Activated CD4-positive, alpha-beta T cell treated with anti-CD3 and anti-CD28 coated beads for 36 hours (primary cell): ENCODE measurements around the gene ASTN1. TPM values are rescaled to one million over a fixed set of nuclear protein-coding genes. Genes with fewer than 3 reads are reported as not detected.

Experiments
- ATAC-seq: fragments of 200-7000 bp; cut with Tn5 transposase; one replicate; pipeline ENCODE4 v1.10.0; 2021; ENCODE audit warnings: mild to moderate bottlenecking, moderate library complexity
- CTCF ChIA-PET: fragments of 350-600 bp; sonication (Branson Sonifier 250); formaldehyde crosslinking; loops from one replicate; lab custom pipeline; 2021; ENCODE audit warnings: antibody characterized with exemption; lab: Charles Lee
- POLR2A ChIA-PET: fragments of 350-600 bp; sonication (Branson Sonifier 250); formaldehyde crosslinking; loops from one replicate; lab custom pipeline; 2021; ENCODE audit warnings: antibody characterized with exemption, inconsistent platforms; lab: Charles Lee
- DNase-seq: peaks from one replicate; pipeline ENCODE4 v3.0.0-alpha.2; 2020
- H3K27ac Mint-ChIP-seq: one replicate; pipeline ENCODE4 v1.8.0; 2021; ENCODE audit warnings: mixed read lengths
- H3K27me3 Mint-ChIP-seq: one replicate; pipeline ENCODE4 v1.8.0; 2021; ENCODE audit warnings: mixed read lengths
- H3K36me3 Mint-ChIP-seq: one replicate; pipeline ENCODE4 v1.8.0; 2021; ENCODE audit warnings: low read depth, mixed read lengths
- H3K4me1 Mint-ChIP-seq: one replicate; pipeline ENCODE4 v1.8.0; 2021; ENCODE audit warnings: mixed read lengths
- H3K4me3 Mint-ChIP-seq: one replicate; pipeline ENCODE4 v1.8.0; 2021; ENCODE audit warnings: mild to moderate bottlenecking, moderate library complexity, mixed read lengths
- H3K9me3 Mint-ChIP-seq: one replicate; pipeline ENCODE4 v1.8.0; 2021; ENCODE audit warnings: low read depth, mixed read lengths
- intact Hi-C, 2 experiments: fragments of 100-400 bp; cut with DNase I in 1 of 2; cut with micrococcal nuclease in 1 of 2; formaldehyde crosslinking; loops; one replicate each; pipeline versions ENCODE4 v1.14.2 to v1.15.1; 2022 to 2024; cut with DNase I, micrococcal nuclease
- microRNA-seq: library from miRNA; unstranded; fragments of <30 nt; microRNA quantifications from one replicate; pipeline ENCODE4 v1.2.0, GENCODE V29; 2021; ENCODE audit warnings: borderline replicate concordance
- total RNA-seq, 2 experiments: library from RNA; stranded (reverse); gene quantifications; one replicate each; pipeline ENCODE4 v1.2.3, GENCODE V29; 2021

The ASTN1 gene
- total RNA-seq, 2 experiments from 2014 or later = not detected

GRCh38 chr1:176837708-176838107 lies 326.8 kb downstream of the ASTN1 start:
- Mint-ChIP-seq H3K4me3 (no peak overlapping the region), H3K9me3 (no peaks in the 10 kb centered on the region), H3K27ac (no peak overlapping the region), H3K4me1 (no peaks in the 10 kb centered on the region), H3K27me3 (peaks cover 2% of the 10 kb centered on the region), H3K36me3 (no peaks in the 10 kb centered on the region)
- ChIA-PET POLR2A (no interaction called here), CTCF (no interaction called here)
- no peak for ATAC-seq
- intact Hi-C loops = no loop called here
- DNase-seq = no peak

GRCh38 chr1:176831150-176831549 lies 333.4 kb downstream of the ASTN1 start:
- DNase-seq = no peak
- Mint-ChIP-seq H3K9me3 (peaks cover 2% of the 10 kb centered on the region), H3K27ac (no peak overlapping the region), H3K4me1 (no peaks in the 10 kb centered on the region), H3K27me3 (no peaks in the 10 kb centered on the region), H3K36me3 (no peaks in the 10 kb centered on the region), H3K4me3 (no peak overlapping the region)
- no peak for ATAC-seq
- POLR2A ChIA-PET = no interaction called here
- CTCF ChIA-PET = no interaction called here
- intact Hi-C loops = no loop called here

- no peaks in the 10 kb centered on the region for H3K27me3 Mint-ChIP-seq
- H3K4me3 Mint-ChIP-seq = no peak overlapping the region
- H3K27ac Mint-ChIP-seq = no peak overlapping the region
- ATAC-seq (no peak), DNase-seq (no peak)
- ChIA-PET CTCF (no interaction called here), POLR2A (interaction anchor here (0.6 kb wide), 1 partner anchor 587 kb away, joined by 4 read pairs; no protein-coding TSS in a partner anchor)
- H3K36me3 Mint-ChIP-seq = no peaks in the 10 kb centered on the region
- intact Hi-C loops = no loop called here
- H3K4me1 Mint-ChIP-seq = no peaks in the 10 kb centered on the region
- peaks cover 2% of the 10 kb centered on the region for H3K9me3 Mint-ChIP-seq
Observed at GRCh38 chr1:176829261-176829660, 335.3 kb downstream of the ASTN1 start.

GRCh38 chr1:176826265-176826664 lies 338.2 kb downstream of the ASTN1 start:
- DNase-seq (no peak), ATAC-seq (no peak)
- Mint-ChIP-seq H3K36me3 (no peaks in the 10 kb centered on the region), H3K27ac (no peak overlapping the region), H3K4me3 (no peak overlapping the region), H3K9me3 (peaks cover 2% of the 10 kb centered on the region), H3K4me1 (no peaks in the 10 kb centered on the region), H3K27me3 (no peaks in the 10 kb centered on the region)
- ChIA-PET POLR2A (no interaction called here), CTCF (interaction anchor here (0.7 kb wide), 1 partner anchor 1572 kb away, joined by 3 read pairs; no protein-coding TSS in a partner anchor)
- intact Hi-C loops = no loop called here

- no peak overlapping the region for H3K27ac Mint-ChIP-seq
- H3K4me1 Mint-ChIP-seq = no peaks in the 10 kb centered on the region
- H3K36me3 Mint-ChIP-seq = no peaks in the 10 kb centered on the region
- POLR2A ChIA-PET = no interaction called here
- DNase-seq (no peak), ATAC-seq (no peak)
- CTCF ChIA-PET = no interaction called here
- no peaks in the 10 kb centered on the region for H3K27me3 Mint-ChIP-seq
- no peak overlapping the region for H3K4me3 Mint-ChIP-seq
- intact Hi-C loops = no loop called here
- H3K9me3 Mint-ChIP-seq = no peaks in the 10 kb centered on the region
Observed at GRCh38 chr1:176820391-176821031, 344.0 kb downstream of the ASTN1 start.

GRCh38 chr1:176816232-176816631 lies 348.3 kb downstream of the ASTN1 start:
- Mint-ChIP-seq H3K27ac (no peak overlapping the region), H3K4me3 (no peak overlapping the region), H3K27me3 (no peaks in the 10 kb centered on the region), H3K9me3 (no peaks in the 10 kb centered on the region), H3K4me1 (no peaks in the 10 kb centered on the region), H3K36me3 (no peaks in the 10 kb centered on the region)
- POLR2A ChIA-PET = no interaction called here
- DNase-seq (no peak), ATAC-seq (no peak)
- CTCF ChIA-PET = no interaction called here
- intact Hi-C loops = no loop called here

GRCh38 chr1:176815621-176816020 lies 348.9 kb downstream of the ASTN1 start:
- Mint-ChIP-seq H3K4me3 (no peak overlapping the region), H3K9me3 (no peaks in the 10 kb centered on the region), H3K27me3 (no peaks in the 10 kb centered on the region), H3K4me1 (no peaks in the 10 kb centered on the region), H3K27ac (no peak overlapping the region), H3K36me3 (no peaks in the 10 kb centered on the region)
- ChIA-PET CTCF (no interaction called here), POLR2A (no interaction called here)
- ATAC-seq = no peak
- DNase-seq = no peak
- intact Hi-C loops = no loop called here

- Mint-ChIP-seq H3K36me3 (no peaks in the 10 kb centered on the region), H3K4me1 (no peaks in the 10 kb centered on the region), H3K27me3 (no peaks in the 10 kb centered on the region), H3K27ac (no peak overlapping the region), H3K9me3 (no peaks in the 10 kb centered on the region), H3K4me3 (no peak overlapping the region)
- intact Hi-C loops = no loop called here
- CTCF ChIA-PET = no interaction called here
- ATAC-seq = no peak
- no peak for DNase-seq
- POLR2A ChIA-PET = no interaction called here
Observed at GRCh38 chr1:176811511-176812288, 352.8 kb downstream of the ASTN1 start.

GRCh38 chr1:176809292-176809691 lies 355.2 kb downstream of the ASTN1 start:
- Mint-ChIP-seq H3K27ac (no peak overlapping the region), H3K4me3 (no peak overlapping the region), H3K4me1 (no peaks in the 10 kb centered on the region), H3K27me3 (peaks cover 2% of the 10 kb centered on the region), H3K9me3 (no peaks in the 10 kb centered on the region), H3K36me3 (no peaks in the 10 kb centered on the region)
- ChIA-PET POLR2A (no interaction called here), CTCF (no interaction called here)
- DNase-seq = no peak
- no peak for ATAC-seq
- intact Hi-C loops = no loop called here

Small RNA genes lying within 50 kb of the gene (microRNA-seq; reads per million reads assigned to microRNA genes)
- not detected for gene MIR488

Other genes with a start within 250 kb of the ASTN1 start
- gene BRINP2, start 6.2 kb upstream of the ASTN1 start, total RNA-seq = not detected